ENCODE data around the gene KATNAL1.

- no peak for TF ChIP-seq CTCF (conservative IDR thresholded peaks at IDR 0.05; ENCODE audit: low read depth, low read length)
- no peak for TF ChIP-seq MAZ (IDR thresholded peaks at IDR 0.05; ENCODE audit: borderline replicate concordance, low read depth, low read length)
- TF ChIP-seq FOS (IDR thresholded peaks at IDR 0.05; ENCODE audit: low read depth, low read length), result no peak
- TF ChIP-seq CHD1 (IDR thresholded peaks at IDR 0.05; ENCODE audit: low read depth, low read length), result no peak
- no peak for TF ChIP-seq POLR2A (IDR thresholded peaks at IDR 0.05; ENCODE audit: low read depth, low read length)
- TF ChIP-seq MXI1 (IDR thresholded peaks at IDR 0.05; ENCODE audit: borderline replicate concordance, low read depth, low read length), result no peak
- no peak for TF ChIP-seq RCOR1 (IDR thresholded peaks at IDR 0.05; ENCODE audit: insufficient replicate concordance, low read length)
- no peak for TF ChIP-seq USF2 (IDR thresholded peaks at IDR 0.05; ENCODE audit: low read depth, low read length)
- TF ChIP-seq RAD21 (IDR thresholded peaks at IDR 0.05; ENCODE audit: low read length), result no peak
- TF ChIP-seq SMC3 (IDR thresholded peaks at IDR 0.05; ENCODE audit: low read depth, low read length), result no peak
- no peak for TF ChIP-seq RFX5 (IDR thresholded peaks at IDR 0.05; ENCODE audit: low read depth, low read length)
- no peak for TF ChIP-seq MAFK (IDR thresholded peaks at IDR 0.05; ENCODE audit: low read depth, low read length)
- no peak for TF ChIP-seq NFE2L2 (IDR thresholded peaks at IDR 0.05; ENCODE audit: low read depth, low read length)
Observed at GRCh38 chr13:30165796-30166195, 141.6 kb downstream of the KATNAL1 start.

Measured in IMR-90 (cell line).